Endothelial cell of umbilical vein (primary cell): Measurements from ENCODE around the gene MUC5AC. TPM values are rescaled to one million over a fixed set of nuclear protein-coding genes. Genes with fewer than 3 reads are reported as not detected.

Source experiments
- BruUV-seq: library from RNA; stranded (reverse); fragments of 400-500 nt; replicated peaks from 2 replicates; lab custom pipeline; 2021; lab: Mats Ljungman, UMichigan
- CTCF ChIA-PET: fragments of 300-600, 350-600 bp; sonication (Branson Sonifier 250); formaldehyde crosslinking; loops from one replicate; lab custom pipeline; 2021; ENCODE audit warnings: antibody characterized with exemption, inconsistent platforms; lab: Charles Lee
- POLR2A ChIA-PET: fragments of 300-600, 350-600 bp; sonication (Branson Sonifier 250); formaldehyde crosslinking; loops from one replicate; lab custom pipeline; 2021; ENCODE audit warnings: antibody characterized with exemption, inconsistent platforms; lab: Charles Lee
- DNase-seq: peaks from one replicate; pipeline ENCODE4 v3.0.0-alpha.2; 2011; ENCODE audit warnings: low read depth, low spot score
- FAIRE-seq: peaks from 2 replicates; lab custom pipeline; 2011; peaks lifted over from hg19 to GRCh38; lab: Jason Lieb, UNC
- H2AFZ ChIP-seq: 2 replicates; pipeline ENCODE4 v1.6.0; 2012; ENCODE audit warnings: low read depth, low read length, control low read depth, inconsistent platforms
- H3K27ac ChIP-seq: 2 replicates; pipeline ENCODE4 v1.5.1; 2011; ENCODE audit warnings: low read depth, mild to moderate bottlenecking, control low read depth, low read length, moderate library complexity; ENCODE audit not compliant: insufficient read depth
- H3K27me3 ChIP-seq, 2 experiments: 2 replicates each; pipeline versions ENCODE4 v1.6.0 to v1.6.1; 2011; ENCODE audit warnings: low read length in 2 of 2, mixed read lengths in 1 of 2; ENCODE audit not compliant: control insufficient read depth in 2 of 2, insufficient read depth in 2 of 2
- H3K36me3 ChIP-seq, 2 experiments: 2 replicates in 1 of 2; 3 replicates in 1 of 2; pipeline ENCODE4 v1.5.1; 2011; ENCODE audit warnings: low read length in 2 of 2, mild to moderate bottlenecking in 1 of 2, moderate library complexity in 1 of 2; ENCODE audit not compliant: control insufficient read depth in 2 of 2, insufficient read depth in 2 of 2; ENCODE audit errors: extremely low read depth in 1 of 2
- H3K4me1 ChIP-seq: 3 replicates; pipeline ENCODE4 v1.5.1; 2011; ENCODE audit warnings: mild to moderate bottlenecking, low read length; ENCODE audit not compliant: control insufficient read depth, insufficient read depth; ENCODE audit errors: extremely low read depth
- H3K4me2 ChIP-seq: 2 replicates; pipeline ENCODE4 v1.6.1; 2011; ENCODE audit warnings: low read length, control low read depth, mixed read lengths; ENCODE audit not compliant: insufficient read depth
- H3K4me3 ChIP-seq, 3 experiments: fragments of 200-600 bp in 1 of 3; sonication (generic), shearing (Covaris generic) in 1 of 3; replicated peaks in 1 of 3; 2 replicates each; pipeline ENCODE4 v1.5.1; 2011 to 2016; ENCODE audit warnings: control low read depth in 3 of 3, low read length in 3 of 3, mild to moderate bottlenecking in 2 of 3, inconsistent platforms in 1 of 3, low read depth in 1 of 3, moderate library complexity in 1 of 3; ENCODE audit not compliant: insufficient read depth in 1 of 3
- H3K79me2 ChIP-seq: 2 replicates; pipeline ENCODE4 v1.6.0; 2012; ENCODE audit warnings: low read length, inconsistent platforms; ENCODE audit not compliant: control insufficient read depth, insufficient read depth
- H3K9ac ChIP-seq: replicated peaks from 2 replicates; pipeline ENCODE3; 2011; ENCODE audit warnings: low read length, control low read depth; ENCODE audit not compliant: insufficient read depth; ENCODE audit errors: extremely low read depth
- H3K9me1 ChIP-seq: replicated peaks from 3 replicates; pipeline ENCODE4 v1.6.0; 2011; ENCODE audit warnings: mild to moderate bottlenecking, low read length; ENCODE audit not compliant: control insufficient read depth, insufficient read depth; ENCODE audit errors: extremely low read depth
- H3K9me3 ChIP-seq: replicated peaks from 2 replicates; pipeline ENCODE4 v1.5.1; 2012; ENCODE audit warnings: low read length, inconsistent platforms; ENCODE audit not compliant: control insufficient read depth, insufficient read depth
- H4K20me1 ChIP-seq: replicated peaks from 2 replicates; pipeline ENCODE3; 2011; ENCODE audit warnings: mild to moderate bottlenecking, low read length; ENCODE audit not compliant: control insufficient read depth, insufficient read depth; ENCODE audit errors: extremely low read depth
- EZH2 ChIP-seq: IDR thresholded peaks from 2 replicates; pipeline ENCODE4 v1.6.1; 2012; ENCODE audit warnings: borderline replicate concordance, low read depth, mild to moderate bottlenecking, moderate library complexity, low read length, inconsistent platforms; ENCODE audit not compliant: severe bottlenecking
- FOS ChIP-seq: IDR thresholded peaks from 2 replicates; pipeline ENCODE4 v1.6.1; 2011; ENCODE audit warnings: mild to moderate bottlenecking, low read length, moderate library complexity, borderline replicate concordance; ENCODE audit not compliant: insufficient read depth
- GATA2 ChIP-seq: IDR thresholded peaks from 2 replicates; pipeline ENCODE4 v1.7.0; 2011; ENCODE audit warnings: low read depth, mild to moderate bottlenecking, moderate library complexity, mixed read lengths, low read length; ENCODE audit not compliant: insufficient read length, insufficient read depth
- JUN ChIP-seq: IDR thresholded peaks from 2 replicates; pipeline ENCODE4 v1.6.1; 2011; ENCODE audit warnings: borderline replicate concordance, low read depth; ENCODE audit not compliant: insufficient read length, insufficient read depth
- MYC ChIP-seq: IDR thresholded peaks from one replicate; pipeline ENCODE4 v1.6.1; 2011; ENCODE audit warnings: mild to moderate bottlenecking, low read depth, low read length
- POLR2A ChIP-seq: IDR thresholded peaks from 2 replicates; pipeline ENCODE4 v1.6.1; 2012; ENCODE audit warnings: low read depth, mild to moderate bottlenecking, control low read depth, low read length
- dilution Hi-C: fragments of 300-500 bp; cut with MboI; formaldehyde crosslinking; loops from one replicate; pipeline ENCODE4 v1.15.0; 2019; ENCODE audit warnings: low sequenced_read_pairs; ENCODE audit not compliant: extremely low pct_ligation_motif_present
- intact Hi-C: fragments of 100-400 bp; cut with micrococcal nuclease; formaldehyde crosslinking; loops from one replicate; pipeline ENCODE4 v1.10.0; 2022
- polyA plus RNA-seq, 4 experiments: library from polyadenylated mRNA; depleted of rRNA in 3 of 4; stranded (reverse) in 3 of 4; unstranded in 1 of 4; fragments of >200 nt; gene quantifications; 2 replicates each; pipeline versions ENCODE4 v1.2.1 to v1.2.3, GENCODE V29; 2011 to 2012; ENCODE audit warnings: missing spikeins in 1 of 4
- total RNA-seq: library from RNA; stranded (reverse); gene quantifications from 2 replicates; pipeline ENCODE4 v1.2.3, GENCODE V29; 2021
- TF ChIP-seq, protein P1 (sequence below): IDR thresholded peaks from 2 replicates; pipeline ENCODE4 v1.6.1; 2011; ENCODE audit not compliant: insufficient read depth, insufficient read length

The MUC5AC gene
- total and polyA plus RNA-seq, 2 donors (not counting 3 experiments of a cell fraction or from before 2014, with no cell fraction given) = not detected

DNA sequence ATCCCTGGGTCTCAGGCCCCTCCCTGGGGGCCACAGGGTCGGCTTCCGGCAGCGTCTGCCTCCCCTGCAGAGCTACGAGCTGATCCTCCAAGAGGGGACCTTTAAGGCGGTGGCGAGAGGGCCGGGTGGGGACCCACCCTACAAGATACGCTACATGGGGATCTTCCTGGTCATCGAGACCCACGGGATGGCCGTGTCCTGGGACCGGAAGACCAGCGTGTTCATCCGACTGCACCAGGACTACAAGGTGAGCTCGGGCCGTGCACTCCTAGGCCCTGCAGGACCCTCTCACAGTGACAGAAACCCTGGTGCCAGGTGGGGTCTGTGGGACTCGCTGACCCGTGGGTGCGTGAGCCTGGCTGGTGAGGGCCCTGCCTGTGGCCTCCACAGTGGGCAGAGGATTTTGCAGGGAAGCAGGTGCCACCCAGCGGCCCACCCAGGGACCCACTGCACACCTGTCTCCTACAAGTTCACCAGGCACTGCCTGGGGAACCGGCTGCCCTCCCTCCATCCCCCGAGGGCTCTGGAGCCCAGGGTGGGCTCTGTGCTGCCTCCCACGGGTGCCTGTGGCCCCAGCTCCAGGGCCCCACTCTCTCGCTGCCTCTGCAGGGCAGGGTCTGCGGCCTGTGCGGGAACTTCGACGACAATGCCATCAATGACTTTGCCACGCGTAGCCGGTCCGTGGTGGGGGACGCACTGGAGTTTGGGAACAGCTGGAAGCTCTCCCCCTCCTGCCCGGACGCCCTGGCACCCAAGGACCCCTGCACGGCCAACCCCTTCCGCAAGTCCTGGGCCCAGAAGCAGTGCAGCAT is 78.8 kb downstream of the MUC5AC start:
- Histone ChIP-seq H3K36me3 (no peaks in the 10 kb centered on the region), H3K27me3 (no peaks in the 10 kb centered on the region), H3K9me3 (no peaks in the 10 kb centered on the region), H3K4me3 (no peak overlapping the region), H3K9me1 (no peaks in the 10 kb centered on the region), H4K20me1 (no peaks in the 10 kb centered on the region), H3K9ac (no peak overlapping the region), H3K79me2 (no peaks in the 10 kb centered on the region), H2AFZ (no peak overlapping the region), H3K27ac (no peak overlapping the region), H3K4me2 (no peak overlapping the region), H3K4me1 (no peaks in the 10 kb centered on the region)
- ChIA-PET CTCF (no interaction called here), POLR2A (no interaction called here)
- no peak for DNase-seq
- intact Hi-C loops (no loop called here), dilution Hi-C loops (no loop called here)
- no TSS peak for BruUV-seq
- FAIRE-seq = no peak
- no peak for TF ChIP-seq GATA2

DNA sequence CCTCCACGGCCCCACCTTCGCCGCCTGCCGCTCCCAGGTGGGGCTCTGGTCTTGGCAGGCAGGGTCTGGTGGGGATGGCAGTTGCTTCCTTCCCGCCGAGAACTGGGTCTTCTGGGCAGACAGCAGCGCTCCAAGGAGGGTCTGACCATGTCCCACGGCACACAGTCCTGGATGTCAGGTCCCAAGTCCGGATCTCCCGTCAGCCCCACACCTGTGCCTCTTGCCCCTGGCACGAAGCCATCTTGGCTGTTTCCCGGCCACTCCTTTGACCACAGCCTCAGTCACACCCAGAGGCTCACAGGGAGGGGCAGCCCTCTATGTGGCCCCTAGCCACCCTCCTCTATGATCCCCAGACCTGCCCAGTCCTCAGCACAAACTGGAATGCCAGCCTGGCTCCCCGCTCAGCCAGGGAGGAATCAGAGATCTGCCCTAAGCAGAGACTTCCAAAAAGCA is 79.4 kb downstream of the MUC5AC start:
- no peaks in the 10 kb centered on the region for H3K27me3 ChIP-seq
- intact Hi-C loops (no loop called here), dilution Hi-C loops (no loop called here)
- no peaks in the 10 kb centered on the region for H3K4me1 ChIP-seq
- ChIA-PET POLR2A (no interaction called here), CTCF (no interaction called here)
- H3K27ac ChIP-seq = no peak overlapping the region
- no peaks in the 10 kb centered on the region for H4K20me1 ChIP-seq
- H3K9ac ChIP-seq = no peak overlapping the region
- H3K4me3 ChIP-seq = no peak overlapping the region
- H3K9me3 ChIP-seq = no peaks in the 10 kb centered on the region
- no peak overlapping the region for H3K4me2 ChIP-seq
- no peak for TF ChIP-seq GATA2
- TF ChIP-seq EZH2 = no peak
- TF ChIP-seq POLR2A = no peak
- no peak for TF ChIP-seq JUN
- TF ChIP-seq, protein P1, sequence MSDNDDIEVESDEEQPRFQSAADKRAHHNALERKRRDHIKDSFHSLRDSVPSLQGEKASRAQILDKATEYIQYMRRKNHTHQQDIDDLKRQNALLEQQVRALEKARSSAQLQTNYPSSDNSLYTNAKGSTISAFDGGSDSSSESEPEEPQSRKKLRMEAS = no peak
- TF ChIP-seq MYC = no peak
- no peak for TF ChIP-seq FOS
- no peak for FAIRE-seq
- no peak overlapping the region for H2AFZ ChIP-seq
- no peaks in the 10 kb centered on the region for H3K79me2 ChIP-seq
- H3K9me1 ChIP-seq = no peaks in the 10 kb centered on the region
- no TSS peak for BruUV-seq
- no peaks in the 10 kb centered on the region for H3K36me3 ChIP-seq
- DNase-seq = no peak
